ENCODE data around the gene EYS.
"Not testable (repeated sequence)": the region's sequence is repeated elsewhere in the genome, so short reads cannot be mapped to it uniquely, and the experiment has no call there.

EYS gene

DNA sequence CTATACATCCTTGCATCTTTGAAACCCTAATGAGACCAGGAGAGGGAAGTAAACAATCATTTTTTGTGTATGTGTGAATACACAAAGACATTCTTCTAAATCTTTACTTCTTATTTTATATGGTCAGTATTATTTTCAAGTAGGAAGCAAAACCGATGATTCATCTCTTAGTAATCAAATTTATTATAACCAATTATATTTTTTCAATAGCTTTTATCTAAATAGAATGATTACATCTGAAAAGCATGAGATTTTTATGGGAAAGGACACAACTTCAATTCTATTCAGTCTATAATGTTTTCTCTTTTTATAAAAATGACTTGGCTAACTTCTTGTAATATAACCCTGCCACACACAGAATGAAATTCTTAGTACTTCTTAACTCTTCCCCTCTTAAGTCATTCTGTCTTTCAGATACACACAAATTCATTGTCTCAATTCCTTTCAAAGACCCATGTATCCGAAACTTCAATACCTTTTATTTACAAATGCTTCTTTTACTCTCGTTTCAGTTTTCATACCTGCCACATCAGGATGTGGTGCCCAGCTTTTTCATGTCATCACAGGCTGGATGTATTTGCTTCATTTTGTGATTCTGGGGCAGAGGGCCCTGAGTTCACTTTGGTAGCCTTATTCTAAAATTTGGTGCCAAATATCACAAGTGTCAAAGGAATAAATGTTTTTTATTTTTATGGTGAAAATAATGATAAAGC lies 1844.4 kb downstream of the EYS start:
- DNase-seq = no peak

DNA sequence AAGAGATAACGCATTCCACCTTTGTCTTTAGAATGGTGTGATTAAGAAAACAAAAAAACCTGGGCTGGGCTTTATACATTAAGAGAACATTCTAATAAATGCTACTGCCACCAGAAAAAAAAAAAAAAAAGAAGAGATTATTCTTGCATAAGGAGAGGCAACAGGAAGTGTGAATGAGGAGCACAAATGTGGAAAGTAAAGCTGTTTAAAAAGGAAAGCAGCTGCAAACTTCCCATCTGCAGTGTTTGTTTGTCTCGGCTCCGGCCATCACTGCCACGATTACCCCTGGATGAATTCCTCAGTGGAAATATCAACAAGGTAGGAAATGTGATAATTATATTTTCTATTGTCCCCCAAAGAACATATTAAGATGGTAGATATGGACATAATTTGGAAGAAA lies 1847.5 kb downstream of the EYS start:
- no peak for DNase-seq

DNA sequence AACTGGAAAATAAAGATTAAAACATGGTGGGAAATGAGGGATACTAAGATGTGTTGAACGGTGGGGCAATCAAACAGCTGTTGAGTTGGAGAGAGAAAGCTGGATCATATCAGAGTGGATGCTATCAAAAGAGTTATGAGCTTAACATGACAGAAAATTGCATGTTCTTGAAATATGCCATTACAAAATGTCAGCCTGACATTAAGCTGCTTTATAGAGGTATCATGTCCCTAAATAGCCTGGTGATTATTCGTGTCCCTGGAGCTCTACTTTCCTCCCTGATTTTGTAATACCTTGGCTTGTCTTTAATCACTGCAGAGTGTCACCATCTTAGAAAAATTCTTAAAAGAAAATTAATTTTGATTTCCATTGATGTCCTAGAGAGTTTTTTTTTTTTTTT lies 1848.3 kb downstream of the EYS start:
- no peak for DNase-seq

DNA sequence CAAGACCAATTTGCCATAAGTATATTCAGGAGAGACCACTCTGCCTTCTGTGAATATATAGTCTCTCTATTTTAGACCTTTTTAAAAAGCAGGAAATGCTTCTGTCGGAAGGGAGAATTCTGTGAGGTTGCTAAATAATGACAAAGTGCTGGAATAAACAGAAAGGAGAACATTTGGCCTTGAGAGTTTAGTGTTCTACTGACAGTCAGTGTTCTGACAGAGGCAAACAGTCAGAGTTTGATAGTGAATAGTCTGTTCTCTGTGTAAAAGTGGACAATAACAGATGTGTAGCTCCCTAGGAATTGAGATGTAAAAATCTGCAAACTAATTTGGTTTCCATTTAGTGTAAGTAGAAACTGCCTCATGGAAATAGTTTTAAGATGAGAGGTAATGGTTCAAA lies 1850.8 kb downstream of the EYS start:
- DNase-seq = no peak

DNA sequence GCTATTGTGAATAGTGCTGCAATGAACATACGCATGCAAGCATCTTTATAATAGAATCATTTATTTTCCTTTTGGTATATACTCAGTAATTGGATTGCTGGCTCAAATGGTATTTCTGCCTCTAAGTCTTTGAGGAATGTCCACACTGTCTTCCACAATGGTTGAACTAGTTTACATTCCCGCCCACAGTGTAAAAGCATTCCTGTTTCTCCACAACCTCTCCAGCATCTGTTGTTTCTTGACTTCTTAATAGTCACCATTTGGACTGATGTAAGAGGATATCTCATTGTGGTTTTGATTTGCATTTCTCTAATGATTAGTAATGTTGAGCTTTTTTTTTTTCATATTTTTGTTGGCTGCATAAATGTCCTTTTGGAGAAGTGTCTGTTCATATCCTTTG lies 1862.7 kb downstream of the EYS start:
- DNase-seq = no peak

DNA sequence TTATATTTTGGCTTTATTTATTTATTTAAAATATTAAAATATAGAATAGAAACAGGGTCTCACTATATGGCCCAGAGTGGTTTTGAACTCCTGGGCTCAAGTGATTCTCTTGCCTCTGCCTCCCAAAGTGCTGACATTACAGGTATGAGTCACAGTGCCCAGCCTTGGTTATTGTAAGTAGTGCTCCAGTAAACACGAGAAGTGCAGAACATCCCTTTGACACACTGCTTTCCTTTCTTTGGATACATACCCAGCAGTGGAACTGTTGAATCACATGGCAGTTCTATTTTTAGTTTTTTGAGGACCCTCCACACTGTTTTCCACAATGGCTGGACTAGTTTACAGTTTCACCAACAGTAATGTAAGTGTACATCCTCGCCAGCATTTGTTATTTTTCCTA lies 1867.5 kb downstream of the EYS start:
- DNase-seq = no peak

DNA sequence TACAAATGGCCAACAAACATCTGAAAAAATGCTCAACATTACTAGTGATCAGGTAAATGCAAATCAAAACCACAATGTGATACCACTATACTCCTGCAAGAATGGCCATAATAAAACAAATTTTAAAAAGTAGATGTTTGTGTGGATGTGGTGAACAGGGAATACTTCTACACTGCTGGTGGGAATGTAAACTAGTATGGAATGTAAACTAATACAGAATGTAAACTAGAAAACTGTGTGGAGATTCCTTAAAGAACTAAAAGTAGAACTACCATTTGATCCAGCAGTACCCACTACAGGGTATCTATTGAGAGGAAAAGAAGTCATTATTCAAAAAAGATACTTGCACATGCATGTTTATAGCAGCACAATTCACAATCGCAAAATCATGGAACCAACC lies 1878.3 kb downstream of the EYS start:
- not testable (repeated sequence) for DNase-seq

DNA sequence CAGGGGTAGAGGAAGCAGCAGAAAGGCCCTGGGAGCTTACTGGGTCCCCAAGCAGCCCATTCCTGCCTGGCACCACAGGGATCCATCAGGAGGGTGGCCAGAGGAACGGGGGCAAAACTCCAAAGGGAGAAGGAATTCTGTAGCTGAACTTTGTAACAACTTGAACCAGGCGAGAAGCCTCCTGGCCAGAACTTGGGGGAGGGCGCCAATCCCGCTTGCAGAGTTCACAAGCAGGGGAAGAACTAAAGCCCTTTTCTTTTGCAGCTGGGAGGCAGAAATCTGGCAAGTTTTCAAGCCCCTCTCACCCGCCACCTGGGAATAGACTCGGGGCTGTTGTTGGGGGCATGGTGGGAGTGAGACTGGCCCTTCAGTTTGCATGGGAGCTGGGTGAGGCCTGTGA lies 1882.3 kb downstream of the EYS start:
- no peak for DNase-seq

DNA sequence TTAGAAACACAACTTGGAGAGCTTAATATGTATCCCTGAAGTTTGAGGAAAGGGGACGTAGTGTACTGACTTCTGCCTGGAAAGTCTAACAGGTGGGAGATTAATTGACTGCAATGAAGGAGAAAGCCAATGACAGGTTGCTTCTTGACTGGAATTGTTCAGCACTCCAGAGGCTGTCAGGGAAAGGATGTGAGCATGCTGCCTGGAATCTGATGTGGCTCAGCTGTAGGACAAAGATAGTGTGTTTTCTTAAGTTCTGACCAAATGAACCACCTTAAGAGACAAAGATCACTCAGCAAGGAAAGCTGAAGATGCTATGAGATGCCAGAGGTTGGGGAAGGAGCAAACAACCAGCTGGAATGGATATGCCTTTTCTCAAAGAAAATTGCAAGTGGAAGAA lies 1885.6 kb downstream of the EYS start:
- no peak for DNase-seq

DNA sequence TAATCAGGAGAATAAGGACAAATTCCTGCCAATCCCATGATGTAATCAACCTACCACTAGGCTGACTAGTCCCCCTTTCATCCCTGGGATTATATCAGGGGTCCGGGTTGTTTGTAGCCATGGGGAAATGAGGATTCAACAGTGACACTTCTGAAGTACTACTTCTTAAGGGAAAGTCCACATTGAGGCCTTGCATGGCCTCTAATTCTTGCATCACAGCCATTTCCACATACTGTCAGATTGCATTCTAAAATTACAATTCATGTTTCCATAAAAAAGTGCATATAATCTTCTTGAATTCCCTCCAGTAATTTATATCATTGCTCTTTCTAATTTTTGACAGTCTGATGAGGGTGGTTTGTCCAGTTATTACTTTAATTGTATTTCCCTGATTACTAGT lies 1887.2 kb downstream of the EYS start:
- DNase-seq = no peak

DNA sequence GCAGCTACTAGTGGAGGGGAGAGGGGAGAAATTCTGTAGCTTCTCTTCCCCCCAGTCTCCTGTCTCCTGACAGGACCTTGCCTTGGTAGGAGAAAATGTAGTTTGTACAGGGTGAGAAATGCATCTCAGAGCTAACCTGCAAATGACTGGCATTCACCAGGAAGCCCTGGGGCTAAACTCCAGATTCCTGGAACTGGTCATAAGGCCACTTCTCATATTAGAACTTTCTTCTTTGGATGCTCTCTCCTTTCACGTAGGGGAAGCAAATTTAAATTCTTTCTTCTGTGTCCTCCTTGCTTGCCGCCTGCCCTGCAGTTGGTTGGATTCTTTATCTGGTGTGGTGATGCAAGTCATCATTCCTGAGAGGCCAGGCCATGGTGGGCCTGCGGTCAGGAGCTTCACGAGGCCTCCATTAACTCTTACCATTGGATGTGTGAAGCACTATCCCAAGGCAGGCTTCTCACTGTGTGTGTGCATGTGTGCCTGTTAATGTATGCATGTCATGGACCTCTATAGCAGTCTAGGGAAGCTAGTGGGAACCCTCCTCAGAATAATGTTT lies 1889.5 kb downstream of the EYS start:
- no peak for DNase-seq

DNA sequence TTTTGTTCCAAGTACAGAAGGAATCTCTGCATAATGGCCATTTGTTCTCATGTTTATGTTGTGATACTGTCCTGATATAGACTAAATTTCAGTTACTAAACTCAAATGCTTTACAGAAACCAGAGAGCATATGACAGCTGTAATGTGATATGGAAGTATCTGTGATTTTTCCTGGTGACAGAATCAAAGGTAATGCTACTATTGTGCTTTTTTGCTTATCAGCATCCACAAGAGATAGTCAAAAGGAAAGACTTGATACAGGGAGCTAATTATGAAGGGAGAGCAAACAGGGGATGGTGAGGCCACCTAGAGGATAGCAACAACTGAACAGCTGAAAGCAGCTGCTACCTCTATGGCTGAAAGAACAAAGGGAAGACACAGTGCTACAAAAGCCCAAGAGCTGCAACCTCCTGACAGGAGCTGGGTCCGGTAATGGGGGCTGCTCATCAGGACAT lies 1890.0 kb downstream of the EYS start:
- DNase-seq = no peak

DNA sequence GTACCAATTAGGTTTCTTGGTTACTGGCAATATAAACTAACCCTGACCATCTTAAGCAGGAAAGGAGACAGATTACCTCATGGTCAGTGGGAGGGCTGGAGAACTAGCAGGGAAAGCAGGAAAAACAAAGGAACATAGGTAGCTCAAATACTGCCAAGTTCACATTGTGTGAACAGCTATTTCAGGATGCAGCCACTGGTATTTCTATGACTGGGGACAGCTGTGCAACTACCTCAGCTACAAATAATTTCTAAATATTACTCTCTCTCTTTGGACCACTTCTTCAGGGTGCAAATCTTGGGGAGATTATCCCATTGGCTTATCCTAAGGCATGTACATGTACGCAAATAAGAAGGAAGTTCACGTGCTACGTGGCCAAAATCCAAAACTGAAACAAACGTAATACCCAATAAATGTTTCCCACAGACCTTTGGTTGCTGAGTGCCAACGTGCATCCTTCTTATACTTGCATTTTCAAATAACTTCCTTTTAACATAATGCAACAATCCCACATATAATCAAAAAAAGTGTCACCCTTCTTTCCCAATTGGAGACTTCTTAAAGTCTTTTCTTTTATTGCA lies 1890.5 kb downstream of the EYS start:
- DNase-seq = no peak

DNA sequence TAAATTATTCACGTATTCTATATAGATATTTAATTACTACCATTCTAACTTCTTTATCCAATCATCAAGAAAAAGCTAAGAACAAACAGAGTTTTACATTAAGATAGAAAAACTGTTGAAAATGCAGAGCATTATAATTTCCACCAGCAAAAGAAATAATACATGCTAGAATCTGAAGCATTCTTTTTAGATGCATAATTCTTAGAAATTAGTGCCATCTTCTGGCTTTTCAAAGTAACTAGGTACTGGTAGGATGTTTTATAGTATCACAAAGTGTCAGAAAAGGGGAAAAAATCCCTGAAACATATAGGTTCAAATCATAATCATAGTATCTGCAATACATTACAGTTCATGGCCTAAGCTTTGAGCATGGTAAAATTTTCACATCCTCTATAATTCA lies 1892.6 kb downstream of the EYS start:
- DNase-seq = no peak

DNA sequence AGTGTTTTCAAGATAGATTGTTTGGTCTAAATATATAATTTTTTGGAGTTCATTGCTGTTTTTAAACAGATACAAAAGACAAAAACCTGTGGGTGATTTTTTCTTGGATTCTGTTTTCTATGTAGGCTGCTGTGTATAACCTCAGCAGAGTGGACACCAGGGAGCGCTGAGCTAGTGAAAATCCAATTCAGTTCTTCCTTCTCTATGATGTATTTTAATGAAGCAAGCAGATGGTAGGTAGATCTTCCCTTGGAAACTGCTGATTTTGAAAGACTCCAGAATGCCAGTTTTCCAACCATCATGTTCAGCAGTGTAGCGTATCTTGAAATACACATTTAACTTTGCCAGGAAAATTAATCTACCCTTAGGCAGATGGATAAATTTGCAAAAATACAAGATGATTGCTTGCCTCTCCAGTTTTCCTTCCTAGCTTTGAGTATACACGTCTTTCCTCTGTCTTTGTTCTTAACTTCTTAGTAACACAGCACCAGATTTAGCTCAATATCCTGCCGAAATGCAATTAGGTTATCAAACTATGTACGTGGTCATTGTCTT lies 1893.4 kb downstream of the EYS start:
- DNase-seq = no peak

DNA sequence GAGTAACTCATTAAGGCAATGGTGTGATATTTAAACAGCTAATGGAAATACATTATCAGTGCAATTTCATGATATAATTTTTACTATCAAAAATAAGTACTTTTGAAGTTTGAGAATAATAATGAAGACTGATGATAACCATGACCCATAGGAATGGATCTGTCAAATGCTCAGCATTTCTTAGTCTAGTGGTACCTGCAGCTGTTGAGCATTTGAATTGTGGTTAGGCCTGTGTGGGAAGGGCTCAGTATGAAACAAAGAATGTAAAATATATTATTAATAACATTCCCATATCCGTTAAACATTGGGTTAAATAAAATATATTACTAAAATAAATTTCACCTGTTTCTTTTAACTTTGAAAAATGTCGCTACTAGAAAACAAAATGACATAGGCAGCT lies 1898.5 kb downstream of the EYS start:
- DNase-seq = no peak

DNA sequence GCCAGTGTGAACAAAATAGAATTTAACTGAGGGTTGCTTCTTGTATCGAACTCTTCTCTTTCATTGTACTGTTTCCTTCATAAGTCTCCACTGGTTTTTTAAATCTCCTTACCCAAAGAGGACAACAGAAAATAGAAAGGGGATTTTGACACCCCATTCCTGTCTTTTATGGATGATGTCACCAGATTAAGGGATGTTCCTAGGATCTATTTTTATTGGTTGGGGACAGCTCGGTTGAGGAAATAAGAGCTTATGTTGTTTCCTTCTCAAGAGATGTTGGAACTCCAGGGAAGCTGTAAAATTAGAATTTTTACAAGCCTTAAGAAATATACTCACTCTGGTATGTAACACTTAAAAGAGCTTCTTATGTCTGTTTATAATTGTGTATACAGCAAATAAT lies 1900.0 kb downstream of the EYS start:
- no peak for DNase-seq

DNA sequence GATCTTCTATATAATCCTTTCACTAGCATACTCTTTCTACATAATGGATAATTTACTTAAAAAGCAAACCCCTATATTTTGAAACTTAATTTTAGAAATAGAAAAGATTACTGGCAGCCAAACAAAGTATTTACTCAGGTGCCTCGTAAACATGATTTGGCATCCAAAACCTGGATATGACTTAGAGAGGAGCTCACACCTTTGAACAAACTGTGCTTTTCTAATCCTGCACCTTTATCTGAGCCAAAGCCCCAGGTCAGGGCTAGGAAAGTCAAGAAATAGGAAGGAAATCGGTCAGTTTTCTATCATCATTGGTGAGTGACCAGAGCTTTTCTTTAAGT lies 1900.5 kb downstream of the EYS start:
- no peak for DNase-seq

DNA sequence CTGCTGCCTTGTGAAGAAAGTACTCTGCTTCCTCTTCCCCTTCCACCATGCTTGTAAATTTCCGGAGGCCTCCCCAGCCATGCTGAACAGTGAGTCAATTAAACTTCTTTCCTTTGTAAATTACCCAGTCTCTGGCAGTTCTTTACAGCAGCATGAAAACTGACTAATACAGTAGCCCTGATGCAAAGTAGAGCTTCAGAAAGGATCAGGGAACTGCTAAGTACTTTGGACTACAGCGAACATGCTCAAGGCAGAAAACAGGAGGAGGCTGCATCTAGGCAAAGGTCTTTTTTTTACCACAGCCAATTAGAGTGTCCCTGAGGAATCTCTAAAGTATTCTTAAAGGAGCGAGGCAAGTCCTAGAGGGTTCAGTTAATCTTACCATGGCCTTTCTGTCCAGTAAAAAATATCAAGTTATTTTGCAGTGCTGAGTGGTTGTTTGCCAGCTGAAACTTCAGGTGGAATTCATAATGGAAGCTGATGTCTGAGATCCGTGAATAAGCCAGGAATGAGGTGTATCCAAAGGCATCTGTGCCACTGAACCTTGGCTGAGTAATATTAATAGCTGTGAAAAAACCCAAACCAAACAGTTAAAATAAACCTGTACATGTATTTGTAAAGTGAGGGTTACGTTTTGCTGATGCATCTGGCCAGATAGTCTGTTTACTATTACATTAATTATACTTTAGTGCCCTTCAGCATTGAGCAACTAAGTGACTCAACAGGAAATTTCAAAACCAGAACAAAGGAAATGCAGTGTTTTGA lies 1901.0 kb downstream of the EYS start:
- no peak for DNase-seq

DNA sequence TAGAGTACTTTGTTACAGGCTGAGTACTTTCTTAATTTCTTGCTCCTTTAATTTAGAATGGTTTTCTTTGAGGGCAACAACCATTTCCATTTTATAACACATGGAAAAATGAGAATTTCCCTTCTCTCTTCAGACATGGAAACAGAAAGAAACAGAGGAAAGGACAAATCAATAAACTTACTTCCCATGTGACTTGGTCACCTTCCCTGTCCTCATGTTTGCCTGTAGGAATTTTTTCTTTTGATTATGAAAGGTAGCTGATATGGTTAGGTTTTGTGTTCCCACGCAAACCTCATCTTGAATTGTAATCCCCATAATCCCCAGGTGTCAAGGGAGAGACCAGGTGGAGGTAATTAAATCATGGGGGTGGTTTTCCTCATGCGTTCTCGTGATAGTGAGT lies 1901.7 kb downstream of the EYS start:
- no peak for DNase-seq

DNA sequence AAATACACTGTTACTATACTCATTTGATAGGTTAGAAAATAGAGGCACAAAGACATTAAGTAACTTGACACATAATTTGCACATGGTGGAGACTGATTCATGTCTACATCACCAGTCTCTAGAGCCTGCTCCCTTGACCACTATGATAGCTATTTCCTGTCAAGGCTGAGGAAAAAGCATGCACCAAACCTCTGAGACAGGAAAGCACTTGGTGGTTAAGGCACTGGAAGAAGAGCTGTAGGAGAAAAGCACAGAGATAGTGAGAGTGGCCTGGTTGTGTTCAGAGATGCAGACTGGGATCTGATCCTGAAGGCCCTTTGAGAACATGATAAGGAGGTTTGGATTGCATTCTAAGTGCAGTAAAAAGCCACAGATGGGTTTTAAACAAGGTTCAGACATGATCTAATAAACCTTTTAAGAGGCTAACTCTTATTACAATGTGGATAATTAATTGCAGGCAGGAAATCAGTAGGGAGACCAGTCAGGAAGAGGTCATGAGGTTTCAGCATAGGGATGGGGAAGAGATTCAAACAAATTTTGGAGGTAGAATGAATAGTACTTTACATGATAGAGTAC lies 1902.6 kb downstream of the EYS start:
- DNase-seq = no peak

DNA sequence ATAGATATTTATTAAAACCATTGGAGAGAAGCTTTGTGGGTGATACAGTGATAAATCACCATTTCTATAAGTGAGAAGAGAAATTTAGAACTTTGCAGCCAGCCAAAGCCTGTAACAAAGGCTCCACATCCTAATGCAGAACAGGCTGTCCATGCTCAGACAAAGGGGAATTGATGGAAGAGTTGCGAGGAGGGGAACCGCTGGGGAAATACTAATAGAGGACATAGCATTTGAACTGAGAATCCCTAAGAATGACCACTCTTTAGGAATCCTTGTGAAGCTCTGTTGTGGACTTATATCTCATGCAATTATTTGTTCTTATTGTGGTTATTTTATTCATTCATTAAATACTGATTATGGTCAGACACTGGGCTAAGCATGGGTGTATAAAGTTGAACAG lies 1903.7 kb downstream of the EYS start:
- DNase-seq = no peak

DNA sequence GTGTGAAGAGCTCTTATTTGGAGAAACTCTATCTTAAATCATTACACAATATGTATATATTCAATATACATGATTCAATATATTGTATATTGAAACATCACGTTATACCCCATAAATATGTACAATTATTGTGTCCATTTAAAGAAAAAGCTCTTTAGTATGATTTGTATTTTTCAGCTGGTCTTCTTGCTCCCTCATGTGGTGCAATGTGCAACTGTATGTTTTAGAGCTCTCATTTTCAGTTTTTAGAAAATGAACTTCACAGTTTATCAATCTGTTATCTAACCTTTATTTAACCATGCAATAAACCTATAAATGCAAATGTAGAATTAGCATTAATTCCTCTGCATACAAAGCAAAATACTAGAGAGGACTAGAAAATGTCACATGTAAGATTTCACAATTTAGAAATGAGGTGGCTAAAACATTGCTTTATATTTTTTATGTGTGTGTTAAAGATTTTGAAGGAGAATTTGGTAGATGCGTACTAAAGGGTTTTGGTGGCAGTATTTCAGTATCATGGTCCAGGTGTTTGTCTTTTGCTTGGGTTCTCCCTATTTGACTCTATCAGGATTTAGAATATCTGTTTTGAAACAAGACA lies 1904.3 kb downstream of the EYS start:
- DNase-seq = no peak
